HG03175 (cell line): ENCODE measurements around the gene NR3C2.

ENCODE experiments used
- ATAC-seq: cut with Tn5 transposase; IDR thresholded peaks from one replicate; pipeline ENCODE4 v1.9.1; 2021; ENCODE audit warnings: mild to moderate bottlenecking, moderate library complexity; ENCODE audit not compliant: unreplicated experiment

The NR3C2 gene

GRCh38 chr4:148081267-148081666, 360.9 kb downstream of the NR3C2 start:
- ATAC-seq = no peak

DNA sequence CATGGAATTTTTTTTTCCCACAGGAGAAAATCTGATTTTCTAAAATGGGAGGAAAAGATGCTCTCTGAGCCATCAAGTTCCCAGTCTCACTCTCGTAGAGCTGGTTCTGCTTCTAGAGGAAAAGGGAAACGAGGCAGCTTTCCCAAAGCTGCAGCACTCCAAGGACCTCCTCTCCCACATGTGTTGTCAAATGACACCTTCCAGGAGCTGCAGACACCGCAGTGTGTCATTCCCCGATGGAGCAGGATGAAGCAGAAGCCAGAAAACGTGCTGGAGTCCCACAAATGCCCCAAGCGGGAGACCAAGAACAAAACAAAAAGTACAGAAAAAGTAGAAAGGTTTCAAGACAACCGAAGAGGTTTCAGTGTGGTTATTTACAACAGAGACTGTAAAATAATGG, 362.3 kb downstream of the NR3C2 start:
- no peak for ATAC-seq

DNA sequence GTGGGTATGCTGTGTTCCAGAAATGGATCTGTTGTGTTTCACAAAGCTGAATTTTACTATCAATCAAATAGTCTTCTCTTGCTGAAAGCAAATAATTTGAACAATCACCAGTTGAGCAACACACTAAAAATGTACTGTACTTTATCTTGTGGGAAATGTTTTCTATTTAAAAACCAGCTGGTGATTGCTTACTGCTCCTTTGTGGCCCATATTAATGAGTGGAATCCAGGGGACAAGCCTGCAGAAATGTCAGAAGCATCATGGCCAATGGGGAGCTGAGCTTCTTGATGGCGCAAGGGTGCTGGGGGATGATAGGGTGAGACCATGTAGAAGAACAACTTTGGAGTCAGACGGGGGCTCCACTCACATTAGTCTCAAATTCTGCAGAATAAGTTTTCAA, 364.2 kb downstream of the NR3C2 start:
- no peak for ATAC-seq

- no peak for ATAC-seq
Observed at GRCh38 chr4:148077581-148077980, 364.6 kb downstream of the NR3C2 start.

- ATAC-seq = no peak
Observed at GRCh38 chr4:148076964-148077363, 365.2 kb downstream of the NR3C2 start.

- ATAC-seq = no peak
Observed at GRCh38 chr4:148075438-148075837, 366.8 kb downstream of the NR3C2 start.

GRCh38 chr4:148074462-148074861, 367.8 kb downstream of the NR3C2 start:
- ATAC-seq = no peak

DNA sequence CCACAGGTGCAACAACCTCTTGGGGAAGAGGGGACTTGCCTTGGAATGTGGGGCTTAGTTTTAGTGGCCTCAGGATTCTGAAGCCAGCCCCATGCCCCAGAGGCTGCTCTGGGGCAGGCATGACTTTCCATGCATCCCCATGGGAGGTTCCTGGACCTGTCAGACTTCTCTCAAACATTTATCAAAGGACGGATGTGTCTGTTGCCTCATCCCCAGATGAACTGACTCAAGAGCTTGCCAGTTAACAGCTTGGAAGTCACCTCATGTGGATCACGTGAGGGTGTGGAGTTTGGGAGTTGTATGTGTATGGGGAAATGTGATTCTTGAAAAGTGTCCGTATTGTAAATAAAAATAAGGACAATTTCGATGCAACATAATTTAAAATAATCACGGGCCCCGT, 368.9 kb downstream of the NR3C2 start:
- ATAC-seq = no peak

GRCh38 chr4:148072789-148073188, 369.4 kb downstream of the NR3C2 start:
- no peak for ATAC-seq

DNA sequence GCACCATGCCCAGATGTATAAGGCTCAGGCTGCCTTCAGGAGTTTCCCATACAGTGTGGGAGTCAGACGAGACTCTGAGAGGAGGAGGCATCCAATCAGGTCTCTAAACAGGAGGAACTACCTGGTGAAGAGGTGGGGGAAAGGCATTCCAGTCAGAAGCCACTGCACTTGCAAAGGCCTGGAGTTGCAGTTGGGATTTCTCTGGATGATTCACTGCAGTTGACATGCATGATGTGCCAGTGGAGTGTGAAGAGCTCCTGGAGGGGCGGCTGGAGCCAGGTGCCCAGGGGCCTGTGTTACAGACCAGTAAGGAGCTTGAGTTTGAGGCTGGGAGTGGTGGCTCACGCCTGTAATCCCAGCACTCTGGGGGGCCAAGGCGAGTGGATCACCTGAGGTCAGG, 371.2 kb downstream of the NR3C2 start:
- no peak for ATAC-seq

- ATAC-seq = no peak
Observed at GRCh38 chr4:148069895-148070178, 372.4 kb downstream of the NR3C2 start.

- ATAC-seq = no peak
Observed at GRCh38 chr4:148069086-148069894, 372.9 kb downstream of the NR3C2 start.

GRCh38 chr4:148068065-148068911, 373.9 kb downstream of the NR3C2 start:
- ATAC-seq = no peak

DNA sequence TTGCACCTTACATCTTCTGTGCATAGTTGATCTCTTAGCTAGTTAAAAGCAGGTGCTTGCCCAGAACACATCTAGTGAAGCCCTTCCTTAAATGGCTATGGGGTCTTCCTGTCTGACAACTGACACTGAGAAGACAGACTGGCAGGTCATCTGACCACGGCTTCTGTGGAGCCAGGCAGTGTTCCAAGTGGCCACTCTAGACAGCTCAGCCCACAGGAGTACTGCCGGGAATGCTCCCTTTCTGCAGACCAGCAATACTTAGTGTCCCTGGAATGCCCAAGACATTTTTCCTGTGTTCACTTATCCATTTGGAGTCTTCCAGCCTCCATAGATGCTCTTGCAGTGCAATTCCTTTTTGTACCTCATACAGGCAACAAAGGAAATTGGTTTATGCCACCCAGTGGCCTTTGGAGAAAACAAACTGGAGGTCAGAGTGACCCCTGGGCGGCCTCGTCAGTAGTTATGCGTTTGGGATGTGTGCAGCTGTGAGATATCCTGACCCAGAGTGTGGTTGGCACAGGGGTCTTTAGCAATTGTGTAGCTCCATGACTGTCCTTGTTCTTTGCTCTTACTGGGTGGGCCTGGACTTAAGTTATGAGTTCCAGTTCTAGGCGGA, 374.8 kb downstream of the NR3C2 start:
- ATAC-seq = no peak

GRCh38 chr4:148065075-148065474, 377.1 kb downstream of the NR3C2 start:
- ATAC-seq = no peak

DNA sequence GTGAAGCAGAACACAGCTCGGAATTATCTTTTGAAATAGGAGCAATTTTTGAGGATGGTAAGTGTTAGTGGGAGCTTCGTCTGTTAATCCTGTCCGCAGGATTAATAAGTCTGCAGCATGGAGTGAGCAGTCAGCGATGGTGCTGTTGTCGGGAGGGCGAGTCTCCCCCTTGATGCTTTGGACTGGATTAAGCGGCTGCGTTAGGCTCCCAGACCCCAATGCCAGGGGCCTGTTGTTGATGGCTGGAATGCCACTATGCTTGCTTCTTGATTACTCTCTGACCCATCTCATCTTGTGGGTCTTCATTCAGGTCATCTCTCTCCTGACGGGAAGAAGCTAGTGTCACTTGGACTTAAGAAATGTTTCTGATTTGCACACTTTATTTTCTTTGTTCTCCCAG, 377.8 kb downstream of the NR3C2 start:
- no peak for ATAC-seq

DNA sequence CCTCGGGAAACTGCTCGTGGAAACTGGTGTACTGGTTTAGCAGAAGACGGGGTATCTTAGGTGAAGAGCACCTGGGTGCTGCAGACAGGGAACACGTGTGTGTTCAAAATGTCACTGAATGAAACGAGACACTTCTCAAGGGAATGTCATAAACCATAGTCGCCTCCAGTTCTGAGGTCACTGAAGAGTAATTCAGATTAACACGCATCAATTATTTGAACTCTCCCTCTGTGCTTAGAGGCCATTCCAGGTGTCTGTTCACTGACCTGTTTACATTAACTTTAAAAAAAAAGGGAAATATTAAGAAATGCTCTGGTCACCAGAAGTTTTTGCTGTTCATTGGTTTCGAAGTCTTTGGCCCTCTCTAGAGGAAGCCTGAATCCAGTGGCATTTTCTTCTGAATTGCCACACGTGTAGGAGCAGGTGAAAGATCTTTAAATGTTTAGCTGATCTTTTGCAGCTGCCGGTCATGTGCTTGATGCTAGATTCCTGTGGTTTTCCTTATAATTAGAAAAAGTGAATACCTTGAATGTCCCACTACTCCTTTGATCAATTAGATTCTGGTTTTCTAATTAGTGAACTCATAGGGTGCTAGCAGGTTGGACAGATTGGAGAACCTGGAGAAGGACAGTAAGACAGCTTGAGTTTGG, 379.8 kb downstream of the NR3C2 start:
- ATAC-seq = no peak

DNA sequence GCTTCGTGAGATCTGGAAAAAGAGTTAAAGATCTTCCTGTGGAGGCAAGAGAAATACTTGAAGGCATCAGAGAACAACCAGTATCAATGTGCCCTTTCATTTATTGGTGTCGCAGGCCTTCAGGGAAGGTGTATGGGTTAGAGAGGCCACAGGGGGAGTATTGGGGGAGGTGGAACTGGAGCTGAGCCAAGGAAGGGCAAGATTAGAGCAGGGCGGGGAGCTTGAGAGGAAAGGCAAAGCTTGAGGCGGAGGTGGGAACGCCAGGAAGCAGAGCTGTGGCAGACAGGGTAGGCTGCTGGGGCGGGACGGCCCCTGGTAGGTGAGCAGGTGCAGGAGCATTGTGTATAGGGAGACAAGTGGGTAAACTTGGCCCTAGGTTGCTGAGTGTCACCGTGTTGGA, 380.4 kb downstream of the NR3C2 start:
- ATAC-seq = no peak

GRCh38 chr4:148061141-148061481, 381.1 kb downstream of the NR3C2 start:
- no peak for ATAC-seq

- no peak for ATAC-seq
Observed at GRCh38 chr4:148060264-148061140, 381.7 kb downstream of the NR3C2 start.
